Measurements from ENCODE around the gene ANKRD18B.
"Not testable (repeated sequence)": the region's sequence is repeated elsewhere in the genome, so short reads cannot be mapped to it uniquely, and the experiment has no call there.

ANKRD18B gene

GRCh38 chr9:33604936-33605335 is 80.9 kb downstream of the ANKRD18B start:
- DNase-seq (ENCODE audit: low read depth in 2 of 2, low spot score in 1 of 2), result not testable (repeated sequence)

- DNase-seq (ENCODE audit: low read depth in 2 of 2, low spot score in 1 of 2), result no peak
These were observed 87.3 kb downstream of the ANKRD18B start for GRCh38 chr9:33611358-33611757.

DNA sequence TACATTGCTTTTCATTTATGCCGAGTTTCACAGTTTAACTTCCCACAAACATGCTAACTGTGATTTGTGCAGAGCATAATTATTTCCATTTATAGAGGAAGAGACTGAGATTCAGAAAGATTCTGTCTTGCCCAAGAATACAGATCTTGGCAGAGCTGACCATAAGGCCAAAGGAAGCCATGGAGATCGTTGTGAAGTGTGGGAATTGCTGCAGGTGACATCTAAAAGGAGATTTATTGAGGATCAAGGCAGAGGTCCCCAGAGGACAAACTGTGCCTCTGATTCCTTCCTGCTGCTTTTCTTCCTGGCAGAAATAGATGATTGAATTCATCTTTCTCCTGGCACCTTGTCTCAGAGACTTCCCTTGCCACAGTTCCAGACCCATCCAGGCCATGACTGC is 88.4 kb downstream of the ANKRD18B start:
- DNase-seq (ENCODE audit: low read depth in 2 of 2, low spot score in 1 of 2), result not testable (repeated sequence)

DNA sequence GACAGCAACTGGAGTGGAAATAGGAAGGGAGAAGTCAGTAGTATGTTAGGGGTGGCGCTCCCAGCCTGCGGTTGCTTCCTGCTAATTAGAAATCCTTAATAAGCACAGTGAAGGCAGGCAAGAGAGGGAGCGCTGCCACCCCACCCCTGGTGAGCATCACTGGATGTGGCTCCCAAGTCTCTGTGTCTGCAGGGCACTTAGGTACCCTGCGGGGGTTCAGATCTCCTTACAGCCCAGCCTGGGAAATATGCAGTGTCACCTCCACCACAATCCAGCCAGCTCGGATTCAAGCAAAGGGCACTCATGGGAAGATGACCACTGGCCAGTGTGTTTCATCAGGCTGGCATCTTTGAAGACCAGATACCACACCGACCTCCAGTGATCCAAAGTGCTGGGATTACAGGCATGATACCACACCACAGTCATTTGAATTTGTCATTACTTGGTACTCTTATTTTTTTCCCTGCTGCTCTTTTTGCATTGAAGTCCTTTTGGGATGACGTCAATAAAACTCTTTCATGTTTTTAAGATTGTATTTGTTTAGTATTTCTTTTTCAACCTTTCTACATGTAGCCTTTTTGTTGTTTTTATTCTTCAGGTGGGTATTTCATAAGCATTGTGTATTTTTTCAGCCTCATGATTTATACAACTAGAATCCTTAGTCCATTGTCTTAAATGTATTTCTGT is 90.1 kb downstream of the ANKRD18B start:
- DNase-seq (ENCODE audit: low read depth in 2 of 2, low spot score in 1 of 2), result no peak

DNA sequence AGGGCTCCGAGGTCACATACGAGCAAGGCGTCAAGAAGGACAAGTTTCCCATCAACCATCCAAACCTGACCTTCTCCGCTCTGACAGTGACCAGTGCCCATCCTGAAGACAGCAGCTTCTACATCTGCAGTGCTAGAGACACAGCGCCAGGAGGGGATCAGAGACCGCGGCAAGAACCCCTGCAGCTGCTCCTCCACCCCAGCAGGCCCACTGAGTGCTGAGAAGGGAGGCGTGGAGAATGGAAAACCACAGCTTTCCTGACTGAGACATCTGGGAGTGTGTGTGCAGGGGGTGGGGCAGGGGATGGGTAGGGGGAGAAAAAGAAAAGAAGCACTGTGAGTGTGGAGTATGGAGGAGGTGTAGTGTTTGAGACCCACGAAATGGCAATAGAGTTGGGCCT is 94.3 kb downstream of the ANKRD18B start:
- not testable (repeated sequence) for DNase-seq (ENCODE audit: low read depth in 2 of 2, low spot score in 1 of 2)

GRCh38 chr9:33619666-33620404 is 95.8 kb downstream of the ANKRD18B start:
- DNase-seq (ENCODE audit: low read depth in 2 of 2, low spot score in 1 of 2), result no peak

DNA sequence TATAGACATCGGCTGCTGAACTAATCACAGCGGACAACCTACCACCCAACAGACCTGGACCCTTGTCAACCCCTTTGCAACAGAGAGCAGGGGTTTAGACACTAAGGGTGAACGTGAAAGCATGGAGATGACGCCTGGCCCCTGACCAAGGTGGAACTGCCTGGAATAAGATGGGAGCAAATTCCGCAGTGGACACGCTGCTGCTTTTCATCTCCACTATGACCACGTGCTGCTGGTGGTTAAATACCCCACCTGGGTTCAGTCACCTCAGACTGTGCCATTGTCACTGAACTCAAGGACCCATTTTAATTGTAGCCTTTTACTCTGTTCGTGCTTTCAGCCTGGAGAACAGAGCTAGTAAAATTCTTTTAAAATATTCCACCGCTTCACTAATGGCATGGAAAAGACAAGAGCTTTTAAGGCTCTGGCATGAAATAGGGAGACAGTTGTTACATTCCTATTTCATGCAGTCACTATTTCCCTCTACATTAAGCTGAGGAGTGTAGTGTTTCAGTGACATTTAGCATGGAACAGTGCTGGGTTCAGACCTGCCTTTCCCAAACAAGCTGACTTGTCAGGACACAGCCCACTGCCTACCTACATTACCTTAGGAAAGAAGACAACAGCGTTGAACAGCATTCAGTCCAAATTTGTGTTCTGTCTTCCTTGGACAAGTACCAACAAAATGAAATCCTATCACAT is 96.8 kb downstream of the ANKRD18B start:
- no peak for DNase-seq (ENCODE audit: low read depth in 2 of 2, low spot score in 1 of 2)

Data from stimulated activated CD8-positive, alpha-beta memory T cell treated with anti-CD3 and anti-CD28 coated beads, Interleukin-4, amount 100 ng/mL, for 1 hour (primary cell).